PC-3 (cell line): ENCODE measurements around the gene PPL. TPM values are rescaled to one million over a fixed set of nuclear protein-coding genes. Genes with fewer than 3 reads are reported as not detected.
"Not testable (repeated sequence)": the region's sequence is repeated elsewhere in the genome, so short reads cannot be mapped to it uniquely, and the experiment has no call there.

ENCODE experiments used
- ATAC-seq: fragments of 200-7000 bp; cut with Tn5 transposase; 2 replicates; pipeline ENCODE4 v1.9.1; 2020; ENCODE audit warnings: mild to moderate bottlenecking, moderate library complexity
- BruUV-seq: library from RNA; stranded (reverse); fragments of 400-500 nt; replicated peaks from 2 replicates; lab custom pipeline; 2021; lab: Mats Ljungman, UMichigan
- CTCF ChIA-PET: fragments of 300-600 bp; sonication (Branson Sonifier 250); formaldehyde crosslinking; loops from one replicate; lab custom pipeline; 2022; ENCODE audit warnings: antibody characterized with exemption; lab: Charles Lee
- POLR2A ChIA-PET: fragments of 300-600 bp; sonication (Branson Sonifier 250); formaldehyde crosslinking; loops from one replicate; lab custom pipeline; 2022; ENCODE audit warnings: antibody characterized with exemption; ENCODE audit not compliant: unreplicated experiment; lab: Charles Lee
- DNase-seq: peaks from one replicate; pipeline ENCODE4 v3.0.0-alpha.2; 2015
- H2AFZ ChIP-seq: fragments of 300-600 bp; sonication (generic); 2 replicates; pipeline ENCODE4 v1.6.0; 2016; ENCODE audit warnings: antibody characterized with exemption, low read length
- H3F3A ChIP-seq: fragments of 300-600 bp; sonication (generic); one replicate; pipeline ENCODE4 v1.6.0; 2017; ENCODE audit warnings: antibody characterized with exemption, low read length, control low read depth, mild to moderate bottlenecking; ENCODE audit not compliant: unreplicated experiment
- H3K27ac ChIP-seq: fragments of 300-600 bp; sonication (generic); 2 replicates; pipeline ENCODE4 v1.5.1; 2016; ENCODE audit warnings: mild to moderate bottlenecking, low read length
- H3K27me3 ChIP-seq: fragments of 300-600 bp; sonication (generic); 2 replicates; pipeline ENCODE4 v1.6.1; 2016; ENCODE audit warnings: low read length, mixed read lengths
- H3K36me3 ChIP-seq: fragments of 300-600 bp; sonication (generic); 2 replicates; pipeline ENCODE4 v1.6.1; 2016; ENCODE audit warnings: low read depth, mixed run types, low read length, mixed read lengths
- H3K4me1 ChIP-seq: fragments of 300-600 bp; sonication (generic); 2 replicates; pipeline ENCODE4 v1.5.1; 2016; ENCODE audit warnings: low read length; ENCODE audit not compliant: insufficient read depth
- H3K4me2 ChIP-seq: fragments of 300-600 bp; sonication (generic); 2 replicates; pipeline ENCODE4 v1.6.0; 2016; ENCODE audit warnings: low read length
- H3K4me3 ChIP-seq: fragments of 300-600 bp; sonication (generic); 2 replicates; pipeline ENCODE4 v1.5.1; 2016; ENCODE audit warnings: mild to moderate bottlenecking, low read length, mixed read lengths
- H3K79me2 ChIP-seq: fragments of 300-600 bp; sonication (generic); 2 replicates; pipeline ENCODE4 v1.6.1; 2017; ENCODE audit warnings: low read length, mixed read lengths
- H3K9ac ChIP-seq: fragments of 300-600 bp; sonication (generic); 2 replicates; pipeline ENCODE4 v1.6.0; 2016; ENCODE audit warnings: mild to moderate bottlenecking, low read length
- H3K9me2 ChIP-seq: fragments of 300-600 bp; sonication (generic); replicated peaks from 2 replicates; pipeline ENCODE4 v1.6.1; 2016; ENCODE audit warnings: mixed run types, low read length, mixed read lengths
- H3K9me3 ChIP-seq: fragments of 300-600 bp; sonication (generic); 2 replicates; pipeline ENCODE4 v1.6.1; 2016; ENCODE audit warnings: low read length, mixed read lengths
- H4K20me1 ChIP-seq: fragments of 300-600 bp; sonication (generic); 2 replicates; pipeline ENCODE4 v1.6.1; 2016; ENCODE audit warnings: low read length, mixed read lengths
- CTCF ChIP-seq: fragments of 300-600 bp; sonication (generic); conservative IDR thresholded peaks from 2 replicates; pipeline ENCODE4 v1.5.1; 2017; ENCODE audit warnings: antibody characterized with exemption, low read depth, mild to moderate bottlenecking, low read length
- EZH2 ChIP-seq: fragments of 300-600 bp; sonication (generic); IDR thresholded peaks from one replicate; pipeline ENCODE4 v1.6.1; 2017; ENCODE audit warnings: antibody characterized with exemption, mild to moderate bottlenecking, low read length; ENCODE audit not compliant: unreplicated experiment
- EZH2phosphoT487 ChIP-seq: fragments of 300-600 bp; sonication (generic); IDR thresholded peaks from 2 replicates; pipeline ENCODE4 v1.6.1; 2018; ENCODE audit warnings: mild to moderate bottlenecking, antibody characterized with exemption, low read length, borderline replicate concordance
- intact Hi-C: fragments of 100-400 bp; cut with micrococcal nuclease; formaldehyde crosslinking; loops from 2 replicates; pipeline ENCODE4 v1.9.0; 2023
- total RNA-seq: library from RNA; depleted of rRNA; stranded (reverse); fragments of >200 nt; gene quantifications from 2 replicates; pipeline ENCODE4 v1.2.3, GENCODE V29; 2014

Gene PPL
- total RNA-seq, 1 experiment from 2014 or later, result 18.8 TPM

GRCh38 chr16:4968879-4969483 lies 32.0 kb upstream of the PPL start:
- no peak overlapping the region for H3K4me2 ChIP-seq
- no peaks in the 10 kb centered on the region for H3K9me3 ChIP-seq
- ATAC-seq (no peak), DNase-seq (no peak)
- H3K4me3 ChIP-seq, result no peak overlapping the region
- ChIA-PET CTCF (no interaction called here), POLR2A (no interaction called here)
- intact Hi-C loops, result loop anchor here (5.0 kb wide), 1 partner anchor 53 kb away; no protein-coding TSS in a partner anchor
- H2AFZ ChIP-seq, result no peak overlapping the region
- H4K20me1 ChIP-seq, result no peaks in the 10 kb centered on the region
- BruUV-seq, result no TSS peak
- H3K27ac ChIP-seq, result no peak overlapping the region
- no peaks in the 10 kb centered on the region for H3K4me1 ChIP-seq
- H3K9ac ChIP-seq, result no peak overlapping the region
- H3K36me3 ChIP-seq, result no peaks in the 10 kb centered on the region
- no peaks in the 10 kb centered on the region for H3K27me3 ChIP-seq
- no peaks in the 10 kb centered on the region for H3K79me2 ChIP-seq
- no peaks in the 10 kb centered on the region for H3F3A ChIP-seq
- no peaks in the 10 kb centered on the region for H3K9me2 ChIP-seq
- TF ChIP-seq EZH2phosphoT487 (no peak), EZH2 (no peak), CTCF (no peak)

- H3K9me3 ChIP-seq, H2AFZ ChIP-seq, BruUV-seq, ATAC-seq, H3K79me2 ChIP-seq, DNase-seq, H3K27ac ChIP-seq, POLR2A ChIA-PET, H3K9me2 ChIP-seq, H3K4me2 ChIP-seq, H4K20me1 ChIP-seq, H3K36me3 ChIP-seq, H3K4me3 ChIP-seq, H3K4me1 ChIP-seq, H3F3A ChIP-seq, H3K27me3 ChIP-seq, CTCF ChIA-PET, H3K9ac ChIP-seq: not testable (repeated sequence)
- intact Hi-C loops, result loop anchor here (5.0 kb wide), 1 partner anchor 54 kb away; no protein-coding TSS in a partner anchor
Observed at GRCh38 chr16:4968278-4968677, 31.3 kb upstream of the PPL start.

- Histone ChIP-seq H3K27ac (no peak overlapping the region), H3K27me3 (no peaks in the 10 kb centered on the region), H3K4me3 (no peak overlapping the region), H3K9ac (no peak overlapping the region), H3K9me3 (no peaks in the 10 kb centered on the region), H3K36me3 (no peaks in the 10 kb centered on the region), H2AFZ (no peak overlapping the region), H3K4me2 (no peak overlapping the region), H3F3A (no peaks in the 10 kb centered on the region), H3K4me1 (no peaks in the 10 kb centered on the region), H4K20me1 (no peaks in the 10 kb centered on the region), H3K79me2 (no peaks in the 10 kb centered on the region), H3K9me2 (no peaks in the 10 kb centered on the region)
- CTCF ChIA-PET, result no interaction called here
- BruUV-seq, result no TSS peak
- TF ChIP-seq EZH2phosphoT487 (no peak), CTCF (no peak), EZH2 (no peak)
- intact Hi-C loops, result loop anchor here (5.0 kb wide), 1 partner anchor 55 kb away; no protein-coding TSS in a partner anchor
- peak; percentile 87 for ATAC-seq
- POLR2A ChIA-PET, result no interaction called here
- peak; percentile 25 for DNase-seq
Observed at GRCh38 chr16:4966736-4967453, 29.9 kb upstream of the PPL start.

DNA sequence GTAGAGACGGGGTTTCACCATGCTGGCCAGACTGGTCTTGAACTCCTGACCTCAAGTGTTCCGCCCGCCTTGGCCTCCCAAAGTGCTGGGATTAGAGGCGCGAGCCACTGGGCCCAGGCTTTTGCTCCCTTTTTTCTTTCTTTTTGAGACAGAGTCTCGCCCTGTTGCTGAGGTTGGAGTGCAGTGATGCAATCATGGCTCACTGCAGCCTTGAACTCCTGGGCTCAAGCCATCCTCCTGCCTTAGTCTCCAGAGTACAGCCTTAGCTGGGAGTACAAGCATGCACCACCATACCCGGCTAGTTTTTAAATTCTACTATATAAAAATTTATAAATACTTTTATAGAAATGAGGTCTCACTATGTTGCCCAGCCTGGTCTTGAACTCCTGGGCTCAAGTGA lies 26.6 kb upstream of the PPL start:
- H3K27ac ChIP-seq, H4K20me1 ChIP-seq, H3K27me3 ChIP-seq, H3K4me1 ChIP-seq, H3K4me2 ChIP-seq, ATAC-seq, H3K9ac ChIP-seq, POLR2A ChIA-PET, H3K9me2 ChIP-seq, H3K9me3 ChIP-seq, intact Hi-C loops, DNase-seq, H3K36me3 ChIP-seq, H2AFZ ChIP-seq, CTCF ChIA-PET, H3K4me3 ChIP-seq, BruUV-seq, H3K79me2 ChIP-seq, H3F3A ChIP-seq: not testable (repeated sequence)
